Stimulated activated CD8-positive, alpha-beta memory T cell treated with anti-CD3 and anti-CD28 coated beads, Interleukin-7, amount 100 ng/mL, for 4 hours (primary cell): Measurements from ENCODE around the gene ZNF136.

ENCODE experiments used
- DNase-seq, 2 donors: peaks; one replicate each; pipeline ENCODE4 v3.0.0-alpha.2; 2020; ENCODE audit warnings: low read depth in 2 of 2

Gene ZNF136

DNA sequence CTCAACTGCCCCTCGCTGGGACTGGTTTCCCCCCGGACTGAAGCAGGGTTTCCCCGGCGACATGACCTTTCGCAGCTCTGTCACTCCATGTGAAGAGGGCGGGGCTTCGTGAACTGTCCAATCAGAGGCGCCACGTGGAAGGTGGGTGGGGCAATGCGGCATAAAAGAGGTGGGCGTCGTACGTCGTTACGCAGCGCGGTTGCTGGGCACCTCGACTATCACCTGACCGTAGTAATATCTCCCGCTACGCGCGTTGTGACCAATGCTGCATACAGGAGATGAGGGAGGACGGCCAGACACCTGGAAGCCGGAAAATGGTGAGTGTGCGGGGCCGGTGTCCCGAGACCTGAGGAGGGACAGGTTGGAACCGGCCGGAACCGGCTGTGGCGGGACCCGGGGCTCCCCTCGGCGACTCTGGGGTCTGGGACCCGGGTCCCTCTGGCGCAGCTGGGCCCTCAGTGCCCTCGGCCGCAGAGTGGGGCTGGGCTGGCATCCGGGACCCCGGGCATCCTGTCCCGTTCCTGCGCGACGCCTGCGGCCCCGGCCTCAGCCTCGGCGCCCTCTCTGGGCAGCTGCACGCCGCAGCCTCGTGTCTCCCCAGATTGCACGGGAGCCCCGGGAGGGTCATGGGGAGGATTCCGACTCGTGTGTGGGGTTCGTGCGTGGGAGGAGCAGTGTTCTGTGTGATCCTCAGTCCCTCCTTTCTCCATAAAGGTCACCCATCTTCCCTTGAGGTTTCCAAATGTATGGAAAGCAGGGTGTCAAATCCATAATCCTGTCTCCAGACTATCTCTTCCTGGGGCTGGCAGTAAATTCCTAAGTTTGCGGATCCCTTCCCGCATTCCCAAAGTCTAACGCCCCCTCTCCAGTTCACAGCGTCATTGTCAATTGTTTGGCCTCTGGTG lies 32.2 kb downstream of the ZNF136 start:
- DNase-seq, result peak; percentile 63 to 73

DNA sequence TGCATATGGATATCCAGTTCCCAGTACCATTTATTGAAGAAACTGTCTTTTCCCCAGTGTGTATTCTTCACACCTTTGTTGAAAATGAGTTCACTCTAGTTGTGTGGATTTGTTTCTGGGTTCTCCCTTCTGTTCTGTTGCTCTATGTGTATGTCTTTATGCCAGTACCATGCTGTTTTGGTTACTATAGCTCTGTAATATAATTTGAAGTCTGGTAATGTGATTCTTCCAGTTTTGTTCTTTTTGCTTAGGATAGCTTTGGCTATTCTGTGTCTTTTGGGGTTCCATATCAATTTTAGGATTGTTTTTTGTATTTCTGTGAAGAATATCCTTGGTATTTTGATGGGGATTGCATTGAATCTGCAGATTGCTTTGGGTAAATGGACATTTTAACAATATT lies 35.2 kb downstream of the ZNF136 start:
- DNase-seq, result no peak

DNA sequence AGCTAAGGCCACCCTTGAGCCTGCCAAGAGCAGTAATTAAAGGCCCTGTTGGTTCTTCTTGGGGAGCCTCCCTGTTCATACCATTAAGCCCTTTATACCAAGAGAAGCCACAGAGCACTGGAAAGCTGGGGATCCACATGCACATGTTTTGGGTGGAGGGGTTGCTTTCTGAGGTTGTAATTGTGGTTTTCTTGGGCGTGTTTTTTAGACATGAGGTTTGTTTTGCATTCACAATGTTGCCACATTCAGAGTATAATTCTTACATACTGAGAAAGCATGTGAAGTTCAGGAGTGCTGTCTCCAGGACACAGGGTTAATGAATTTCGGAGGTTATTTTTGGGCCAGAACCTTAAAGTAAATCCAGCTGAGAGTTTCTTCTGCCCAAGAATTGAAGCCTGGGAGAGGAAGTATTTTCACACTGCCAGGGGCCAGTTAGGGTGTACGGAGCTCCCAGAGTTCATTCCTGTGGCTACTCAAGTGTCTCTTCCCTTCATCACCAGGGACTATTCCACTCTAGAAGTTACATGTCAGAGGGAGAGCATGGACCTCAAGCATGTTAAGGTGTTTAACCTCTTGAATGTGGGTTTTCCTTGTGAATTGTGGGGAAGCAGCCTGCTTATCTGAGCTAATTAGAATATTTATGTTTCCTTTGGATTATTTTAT lies 37.0 kb downstream of the ZNF136 start:
- DNase-seq, result no peak

DNA sequence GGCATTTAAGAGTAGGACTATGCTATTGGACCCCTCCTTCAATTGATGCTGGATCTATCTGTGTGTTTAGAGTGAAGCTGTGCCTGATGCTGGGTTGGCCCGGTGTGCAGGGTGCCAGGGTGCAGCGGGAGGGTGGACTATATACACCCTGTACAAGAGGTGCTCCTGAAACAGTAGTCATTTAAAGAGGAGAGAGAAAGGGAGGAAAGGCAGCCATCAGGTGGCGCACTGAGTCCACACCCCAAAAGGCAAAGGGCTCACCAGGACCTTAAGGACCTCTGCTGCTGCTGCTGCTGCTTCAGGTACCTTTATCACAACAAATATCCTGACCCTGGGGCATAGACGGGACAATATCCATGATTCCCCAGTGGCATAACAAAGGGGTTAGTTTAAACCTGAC lies 39.4 kb downstream of the ZNF136 start:
- DNase-seq, result peak; percentile 21 to 42

DNA sequence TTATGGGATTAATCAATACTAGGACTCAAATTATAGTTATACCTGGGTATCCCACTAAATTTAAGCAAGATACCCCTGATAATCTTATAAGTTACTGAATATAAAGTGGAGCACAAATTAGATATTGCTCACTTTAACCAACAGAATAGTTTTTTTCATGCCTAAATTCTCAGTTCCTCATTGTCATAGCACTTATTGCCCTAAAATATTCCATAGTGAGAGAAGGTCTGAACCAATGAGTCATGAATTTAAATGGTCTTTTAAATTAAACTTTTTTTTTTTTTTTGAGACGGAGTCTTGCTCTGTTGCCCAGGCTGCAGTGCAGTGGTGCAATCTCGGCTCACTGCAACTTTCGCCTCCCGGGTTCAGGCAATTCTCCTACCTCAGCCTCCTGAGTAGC lies 42.4 kb downstream of the ZNF136 start:
- no peak for DNase-seq

DNA sequence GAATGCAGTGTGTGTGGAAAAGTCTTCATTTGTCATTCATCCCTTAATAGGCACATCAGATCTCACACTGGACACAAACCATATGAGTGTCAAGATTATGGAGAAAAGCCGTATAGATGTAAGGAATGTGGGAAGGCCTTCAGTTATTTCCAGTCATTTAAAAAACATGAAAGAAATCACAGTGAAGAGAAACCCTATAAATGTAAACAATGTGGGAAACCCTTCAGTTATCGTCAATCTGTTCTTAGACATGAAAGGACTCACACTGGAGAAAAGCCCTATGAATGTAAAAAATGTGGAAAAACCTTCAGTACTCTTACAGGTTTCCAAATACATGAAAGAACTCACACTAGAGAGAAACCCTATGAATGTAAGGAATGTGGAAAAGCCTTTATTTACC lies 45.3 kb downstream of the ZNF136 start:
- no peak for DNase-seq

DNA sequence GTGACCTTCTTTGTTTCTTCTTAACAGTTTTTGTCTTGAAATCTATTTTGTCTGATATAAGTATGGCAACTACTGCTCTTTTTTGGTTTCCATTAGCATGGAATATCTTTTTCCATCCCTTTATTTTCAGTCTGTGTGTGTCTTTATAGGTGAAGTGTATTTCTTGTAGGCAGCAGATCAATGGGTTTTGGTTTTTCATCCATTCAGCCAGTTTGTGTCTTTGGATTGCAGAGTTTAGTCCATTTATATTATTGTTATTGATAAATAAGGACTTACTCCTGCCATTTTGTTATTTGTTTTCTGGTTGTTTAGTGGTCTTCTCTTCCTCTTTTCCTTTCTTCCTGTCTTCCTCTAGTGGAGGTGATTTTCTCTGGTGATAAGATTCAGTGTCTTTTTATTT lies 54.4 kb downstream of the ZNF136 start:
- no peak for DNase-seq

DNA sequence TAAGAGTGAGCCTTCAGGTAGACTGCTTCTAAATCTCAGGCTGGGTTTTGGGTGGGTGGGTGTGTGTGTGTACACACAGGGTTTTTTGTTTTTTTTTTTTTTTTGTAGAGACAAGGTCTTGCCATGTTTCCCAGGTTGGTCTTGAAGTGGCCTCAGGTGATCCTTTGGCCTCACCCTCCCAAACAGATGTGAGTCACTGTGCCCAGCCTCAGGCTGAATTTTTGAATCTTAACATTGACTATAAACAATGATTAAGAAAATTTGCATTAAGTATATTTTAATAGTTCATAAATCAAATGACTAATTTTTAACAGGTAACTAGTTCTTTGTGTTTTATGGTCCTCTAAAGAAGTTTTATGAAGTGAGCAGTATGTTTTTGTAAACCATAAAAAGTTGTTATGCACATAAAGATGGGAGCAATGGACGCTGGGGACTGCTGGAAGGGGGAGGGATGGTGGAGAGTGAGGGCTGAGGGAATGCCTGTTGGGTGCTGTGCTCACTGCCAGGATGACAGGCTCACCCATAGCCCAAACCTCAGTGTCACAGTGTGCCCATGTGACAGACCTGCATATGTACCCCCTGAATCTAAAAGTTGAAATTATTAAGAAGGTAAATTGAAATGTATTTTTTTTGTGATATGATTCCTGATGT lies 60.2 kb downstream of the ZNF136 start:
- no peak for DNase-seq

DNA sequence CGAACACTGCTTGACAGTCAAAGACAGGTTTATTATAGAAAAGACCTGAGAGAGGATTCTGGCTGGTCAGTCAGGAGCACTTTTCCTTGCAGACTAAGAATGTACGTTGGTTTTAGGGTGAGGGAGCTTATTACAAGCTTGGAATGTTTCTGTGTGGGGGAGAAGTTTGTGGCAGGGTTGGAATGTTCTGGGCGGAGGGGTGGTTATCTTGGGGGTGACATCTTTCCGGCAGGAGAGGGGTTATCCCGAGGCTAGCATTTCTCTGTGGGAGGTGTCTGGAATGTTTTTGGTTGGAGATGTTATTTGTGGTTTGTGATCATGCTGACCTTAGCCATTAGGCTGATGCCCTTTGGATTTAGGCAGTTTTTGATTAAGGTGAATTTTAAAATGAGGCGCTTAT lies 61.8 kb downstream of the ZNF136 start:
- DNase-seq, result no peak

DNA sequence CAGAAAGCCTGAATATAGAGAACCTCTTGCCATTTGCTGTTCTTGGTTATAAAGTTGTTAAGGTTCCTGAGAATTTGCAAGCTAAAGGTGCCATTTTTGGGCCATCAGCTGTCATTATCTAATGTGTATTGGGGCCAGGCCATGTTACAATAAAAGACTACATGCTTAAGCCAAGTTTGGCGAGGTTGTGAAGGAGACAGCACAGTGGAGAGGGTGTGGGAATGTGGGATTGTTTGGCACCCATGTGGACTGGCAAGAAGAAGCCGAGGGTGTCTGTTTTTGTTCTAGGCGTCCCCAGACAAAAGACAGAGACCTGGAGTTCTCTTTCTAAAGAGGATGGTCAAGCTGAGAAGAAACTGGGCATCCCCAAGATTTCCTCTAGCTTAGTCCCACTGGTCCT lies 67.1 kb downstream of the ZNF136 start:
- DNase-seq, result no peak

DNA sequence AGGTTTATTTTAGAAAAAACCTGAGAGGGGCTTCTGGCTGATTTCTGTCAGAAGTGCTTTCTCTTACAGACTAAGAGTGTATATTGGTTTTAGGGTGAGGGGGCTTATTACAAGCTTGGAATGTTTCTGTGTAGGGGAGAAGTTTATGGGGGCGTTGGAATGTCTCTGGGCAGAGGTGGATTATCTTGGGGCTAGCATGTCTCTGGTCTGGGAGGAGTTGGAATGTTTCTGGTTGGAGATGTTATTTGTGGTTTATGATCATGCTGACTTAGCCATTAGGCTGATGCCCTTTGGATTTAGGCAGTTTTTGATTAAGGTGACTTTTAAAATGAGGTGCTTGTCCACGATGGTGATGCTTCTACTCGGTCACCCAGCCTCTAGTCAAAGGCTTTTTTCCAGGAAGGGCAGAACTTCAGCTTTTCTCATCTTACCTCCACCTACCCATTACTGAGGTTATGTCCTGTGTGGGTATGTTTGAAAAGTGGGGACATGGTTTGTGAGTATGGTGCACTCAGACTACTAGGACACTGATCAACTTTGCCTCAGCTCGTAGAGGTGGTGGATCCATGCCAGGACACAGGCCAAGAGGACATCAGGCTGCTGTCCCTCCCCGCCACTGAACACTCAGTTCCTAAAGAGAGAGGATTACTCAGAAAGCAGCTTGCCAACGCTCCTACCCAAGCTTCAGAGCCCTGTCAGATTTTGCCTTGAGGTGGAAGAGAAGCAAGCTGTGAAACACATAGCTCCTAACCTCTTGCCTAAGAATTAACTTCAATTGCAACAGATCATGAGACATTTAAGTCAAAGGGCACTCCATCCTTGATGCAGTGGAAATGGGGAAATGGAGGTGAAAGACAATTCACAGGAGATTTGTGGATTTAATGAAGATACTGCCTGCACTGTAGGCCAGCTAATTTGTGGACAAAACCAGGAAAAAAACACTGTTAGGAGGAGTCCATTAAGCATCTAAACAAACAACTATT lies 68.1 kb downstream of the ZNF136 start:
- no peak for DNase-seq

DNA sequence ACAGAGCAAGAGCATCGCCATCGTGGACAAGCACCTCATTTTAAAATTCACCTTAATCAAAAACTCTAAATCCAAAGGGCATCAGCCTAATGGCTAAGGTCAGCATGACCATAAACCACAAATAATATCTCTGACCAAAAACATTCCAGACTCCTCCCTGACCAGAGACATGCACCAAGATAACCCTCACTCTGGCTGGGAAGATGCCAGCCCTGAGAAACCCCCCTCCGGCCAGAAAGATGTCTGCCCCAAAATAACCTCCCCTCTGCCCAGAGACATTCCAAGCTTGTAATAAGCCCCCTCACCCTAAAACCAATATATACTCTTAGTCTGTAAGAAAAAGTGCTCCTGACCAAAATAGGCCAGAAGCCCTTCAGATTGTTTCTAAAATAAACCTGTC lies 70.1 kb downstream of the ZNF136 start:
- no peak for DNase-seq

DNA sequence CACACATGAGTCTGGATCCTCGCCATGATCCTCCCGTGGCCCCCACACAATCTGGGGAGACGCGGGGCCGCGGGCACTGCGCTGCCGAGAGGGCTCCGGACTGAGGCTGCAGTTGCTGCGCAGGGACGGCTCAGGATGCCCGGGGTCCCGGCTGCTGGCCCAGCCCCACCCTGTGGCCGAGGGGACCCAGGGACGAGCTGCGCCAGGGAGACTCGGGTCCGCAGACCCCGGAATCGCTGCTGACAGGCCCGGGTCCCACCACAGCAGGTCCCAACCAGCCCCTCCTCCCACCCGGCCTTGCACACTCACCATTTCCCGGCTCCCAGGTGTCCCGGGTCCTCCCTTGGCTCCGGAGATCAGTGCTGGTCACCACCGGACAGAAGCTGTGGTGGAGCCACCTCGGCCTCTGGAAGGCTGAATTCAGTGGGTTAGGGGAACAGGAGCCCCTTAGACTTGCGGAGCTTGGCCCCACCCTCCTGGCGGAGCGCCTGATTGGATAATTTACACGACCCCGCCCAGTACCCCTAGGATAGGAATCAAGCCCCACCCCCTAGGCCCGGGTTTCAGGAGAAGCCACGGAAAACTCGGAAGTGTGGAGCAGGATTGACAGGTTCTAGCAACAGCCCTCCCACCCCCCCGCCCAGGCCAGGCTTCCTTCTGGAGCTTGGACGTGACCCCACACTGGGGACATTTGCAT lies 74.4 kb downstream of the ZNF136 start:
- DNase-seq, result no peak
